ENCODE results near the gene LCE1E.

The LCE1E gene

DNA sequence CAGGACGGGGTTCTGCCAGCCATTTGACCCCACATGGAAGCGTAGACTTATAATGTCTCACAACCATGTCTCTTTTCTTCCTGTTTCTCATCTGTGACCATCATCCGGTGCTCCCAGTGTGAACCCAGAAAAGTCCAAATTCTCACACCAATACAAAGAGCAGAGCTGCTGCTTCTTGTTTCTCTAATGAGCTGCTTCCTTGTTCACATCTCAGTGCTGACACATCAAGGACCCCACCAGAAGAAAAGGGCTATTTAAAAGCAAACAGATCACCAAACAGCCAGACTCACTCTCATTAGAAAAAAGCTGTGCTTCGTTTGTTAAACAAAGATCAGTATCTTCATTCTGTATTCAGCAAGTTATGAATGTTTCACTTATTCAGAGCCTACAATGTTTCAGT is 9.6 kb downstream of the LCE1E start:
- DNase-seq, result no peak

DNA sequence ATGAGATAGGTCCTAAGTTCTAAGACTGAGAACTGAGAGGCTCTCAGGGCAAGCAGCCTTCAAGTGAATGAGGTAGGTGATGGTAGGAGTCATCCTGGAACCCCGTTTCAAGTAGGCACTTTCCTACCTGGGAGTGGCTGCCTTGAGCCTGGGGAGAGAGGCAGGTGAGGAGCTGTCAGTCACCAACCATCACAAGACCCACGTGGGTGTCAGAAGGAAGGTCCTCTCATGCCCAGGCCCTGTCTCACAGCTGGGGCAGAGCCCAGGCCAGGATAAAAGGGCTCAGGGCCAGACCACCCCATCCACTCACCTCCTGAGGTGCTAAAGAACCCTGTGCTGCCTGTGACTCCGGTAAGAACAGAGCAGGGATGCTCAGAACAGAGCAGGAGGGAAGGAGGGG is 10.4 kb downstream of the LCE1E start, which contains the start of gene LCE1D:
LCE1D (plus strand) TSS at position 301 of the 400 bp plus-strand sequence. CDS start 1,074 bp downstream, outside the sequence.
- DNase-seq, result no peak

DNA sequence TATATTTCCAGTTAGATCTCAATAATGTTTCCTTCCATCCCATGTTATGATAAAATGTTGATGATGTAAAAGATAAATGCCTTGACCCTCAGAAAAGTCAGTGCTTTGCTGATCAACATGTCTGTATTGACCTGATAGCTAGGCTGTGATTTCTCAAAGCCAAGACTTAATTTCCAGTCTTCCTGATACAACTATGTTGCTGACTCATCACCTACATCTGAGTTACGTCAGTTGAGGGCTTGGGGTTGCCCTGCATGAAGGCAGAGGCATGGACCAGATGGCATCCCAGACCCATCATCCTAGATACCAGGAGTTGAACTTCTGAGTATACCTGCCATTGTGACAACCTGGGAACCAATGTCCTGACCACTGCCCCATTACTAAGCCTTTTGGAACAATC is 15.3 kb downstream of the LCE1E start:
- DNase-seq, result no peak

DNA sequence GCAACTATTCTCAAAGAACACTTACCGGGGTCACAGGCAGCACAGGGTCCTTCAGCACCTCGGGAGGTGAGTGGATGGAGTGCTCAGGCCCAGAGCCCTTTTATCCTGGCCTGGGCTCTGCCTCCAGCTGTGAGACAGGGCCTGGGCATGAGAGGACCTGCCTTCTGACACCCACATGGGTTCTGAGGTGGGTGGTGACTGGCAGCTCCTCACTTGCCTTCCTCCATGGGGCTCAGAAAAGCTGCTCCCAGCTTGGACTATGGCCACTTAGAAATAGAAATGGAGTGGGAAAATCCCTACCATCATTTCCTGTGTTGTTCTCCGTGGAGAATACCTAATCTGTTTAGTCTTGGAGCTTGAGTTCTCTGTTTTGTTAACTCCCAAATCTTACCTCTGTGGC is 20.5 kb downstream of the LCE1E start, which contains the start of gene LCE1C:
LCE1C (minus strand) TSS at position 76 of the 400 bp plus-strand sequence. CDS start 1,173 bp downstream, outside the sequence.
- DNase-seq, result no peak

DNA sequence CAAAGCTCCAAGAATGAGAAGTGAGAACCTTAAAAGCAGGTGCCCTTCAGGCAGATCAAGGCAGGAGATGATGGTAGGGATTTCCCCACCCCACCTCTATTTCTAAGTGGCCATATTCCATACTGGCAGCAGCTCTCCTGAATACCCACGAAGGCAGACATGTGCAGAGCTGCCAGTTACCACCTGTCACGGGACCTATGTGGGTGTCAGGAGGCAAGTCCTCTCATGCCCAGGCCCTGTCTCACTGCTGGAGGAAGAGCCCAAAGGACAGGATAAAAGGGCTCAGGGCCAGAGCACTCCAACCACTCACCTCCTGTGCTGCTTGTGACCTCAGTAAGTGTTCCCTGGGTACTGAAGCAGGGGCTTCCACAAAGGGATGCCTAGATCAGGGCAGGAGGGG is 25.0 kb downstream of the LCE1E start:
- DNase-seq, result no peak

DNA sequence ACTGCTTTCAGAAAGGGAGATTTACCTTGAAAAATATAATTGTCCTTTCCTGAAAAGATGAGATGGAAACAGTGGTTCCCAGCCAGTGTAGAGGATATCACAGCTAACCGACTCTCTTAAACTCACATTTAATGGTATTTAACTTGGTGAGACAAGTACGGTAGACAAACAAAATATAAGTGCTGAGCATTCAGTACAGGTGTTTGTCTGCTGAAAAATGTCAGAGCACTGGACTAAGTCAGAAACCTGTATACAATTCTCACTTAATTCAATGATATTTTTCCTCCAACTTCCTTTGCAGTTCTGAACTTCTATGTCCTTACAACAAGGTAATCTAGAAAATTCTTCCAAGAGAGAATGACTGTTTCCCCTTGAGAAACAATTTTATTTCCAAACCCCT is 25.6 kb downstream of the LCE1E start, which contains the start of gene LCE1B:
LCE1B (plus strand) TSS at position 301 of the 400 bp plus-strand sequence. CDS start 476 bp downstream, outside the sequence.
- DNase-seq, result no peak

DNA sequence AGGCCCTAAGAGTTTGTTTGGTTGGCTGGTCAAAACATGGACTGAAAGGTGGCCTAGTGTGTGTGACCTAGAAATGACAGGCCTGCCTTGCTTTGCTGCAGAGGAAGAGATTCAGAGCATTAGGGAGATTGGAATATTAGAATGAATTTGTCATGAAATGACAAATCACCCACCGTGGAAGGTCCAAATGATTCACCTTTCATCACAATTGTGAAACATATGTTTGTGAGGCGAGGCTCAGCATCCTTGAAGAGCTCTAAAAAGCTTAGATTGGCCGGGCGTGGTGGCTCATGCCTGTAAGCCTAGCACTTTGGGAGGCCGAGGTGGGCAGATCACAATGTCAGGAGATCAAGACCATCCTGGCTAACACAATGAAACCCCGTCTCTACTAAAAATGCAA is 31.3 kb downstream of the LCE1E start:
- no peak for DNase-seq

DNA sequence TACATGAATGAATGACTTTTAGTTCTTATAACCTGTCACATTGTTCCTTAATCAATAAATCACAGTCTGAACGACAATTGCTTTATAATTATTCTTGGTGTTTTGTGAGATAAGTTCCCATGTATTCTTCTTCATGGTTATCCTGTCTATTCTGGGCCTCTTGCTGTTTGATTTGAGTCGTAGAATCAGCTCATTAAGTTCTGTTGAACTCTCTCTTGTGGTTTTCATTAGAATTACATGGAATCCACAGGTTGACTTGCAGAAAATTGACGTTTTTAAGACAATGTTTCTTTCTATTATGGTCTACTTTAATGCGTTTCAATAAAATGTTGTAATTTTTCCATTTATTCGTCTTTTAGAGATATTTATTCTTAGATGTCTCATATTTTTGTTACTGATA is 37.2 kb downstream of the LCE1E start:
- DNase-seq, result no peak

DNA sequence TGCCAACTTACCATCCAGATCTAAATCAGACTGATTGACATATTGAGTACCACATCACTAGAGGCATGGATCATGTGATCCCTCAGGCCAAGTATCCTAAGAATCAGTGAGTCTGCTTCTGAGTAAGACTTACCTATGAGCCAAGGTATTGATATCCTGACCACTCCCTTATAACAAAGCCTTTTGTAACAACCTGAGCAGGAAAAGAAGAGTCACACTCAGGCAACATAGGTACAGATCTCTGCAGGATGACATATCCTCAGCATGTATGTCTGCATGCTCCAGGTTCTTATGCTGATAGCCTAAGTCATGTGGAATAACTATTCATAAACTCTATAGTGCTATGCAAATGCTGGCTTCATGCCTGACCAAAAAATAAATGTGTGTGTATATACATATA is 38.9 kb downstream of the LCE1E start:
- DNase-seq, result no peak

DNA sequence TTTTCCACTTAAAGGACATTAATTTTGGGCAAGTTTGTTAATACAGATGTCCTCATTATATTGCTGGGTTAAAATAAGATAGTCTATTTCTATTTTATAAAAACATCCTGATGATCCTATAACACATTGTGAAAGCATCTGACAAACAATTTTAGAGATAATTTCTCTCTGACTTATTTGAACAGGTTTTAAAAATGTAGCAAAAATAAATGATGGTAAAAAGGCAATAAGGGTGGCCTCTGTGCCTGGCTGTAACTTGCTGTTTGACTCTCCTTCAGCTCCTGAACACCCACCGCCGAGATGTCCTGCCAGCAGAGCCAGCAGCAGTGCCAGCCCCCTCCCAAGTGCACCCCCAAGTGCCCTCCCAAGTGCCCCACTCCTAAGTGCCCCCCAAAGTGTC is 41.1 kb downstream of the LCE1E start, which contains the start of gene LCE1A:
LCE1A (plus strand) TSS at position 301 of the 400 bp plus-strand sequence; CDS start at position 301, 0 bp downstream.
- no peak for DNase-seq

DNA sequence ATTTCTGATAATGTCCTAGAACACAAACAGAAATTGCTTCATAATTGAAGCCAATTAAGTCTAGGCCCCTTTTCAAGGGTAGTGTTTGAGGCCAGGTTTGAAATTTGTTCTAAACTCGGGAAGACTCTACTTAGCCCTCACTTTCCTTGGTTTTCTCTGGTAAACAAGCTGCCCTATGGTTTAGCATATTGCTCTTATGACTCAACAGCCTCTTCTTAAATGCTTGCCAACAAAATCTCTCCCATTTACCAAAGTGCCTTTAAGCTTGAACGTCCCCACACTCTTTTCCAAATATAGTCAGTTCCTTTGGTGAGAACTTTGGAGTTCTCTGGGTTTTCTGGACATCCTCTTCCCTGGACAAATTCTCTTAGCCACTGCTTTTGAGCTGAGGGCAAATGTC is 50.8 kb downstream of the LCE1E start:
- no peak for DNase-seq

All from NCI-H526 treated with DMSO at 0.1 percent for 48 hours (cell line).